Esophagus muscularis mucosa (tissue), 3 donors: ENCODE measurements around the gene AACS.
"Not testable (repeated sequence)": the region's sequence is repeated elsewhere in the genome, so short reads cannot be mapped to it uniquely, and the experiment has no call there.

ENCODE experiments used
- EP300 ChIP-seq: sonication (generic); formaldehyde crosslinking; IDR thresholded peaks from one replicate; pipeline ENCODE4 v1.6.1; 2017; ENCODE audit warnings: antibody characterized with exemption
- TF ChIP-seq, protein P1 (sequence below), 3 experiments: fragments of 200-600 bp in 2 of 3; fragments of 450-650 bp in 1 of 3; sonication (generic) in 2 of 3; IDR thresholded peaks; one replicate each; pipeline ENCODE4 v1.5.1; 2017 to 2019; ENCODE audit warnings: antibody characterized with exemption in 3 of 3, mild to moderate bottlenecking in 2 of 3, moderate library complexity in 1 of 3

GRCh38 chr12:125112614-125113013, 47.4 kb downstream of the AACS start:
- TF ChIP-seq, protein P1, sequence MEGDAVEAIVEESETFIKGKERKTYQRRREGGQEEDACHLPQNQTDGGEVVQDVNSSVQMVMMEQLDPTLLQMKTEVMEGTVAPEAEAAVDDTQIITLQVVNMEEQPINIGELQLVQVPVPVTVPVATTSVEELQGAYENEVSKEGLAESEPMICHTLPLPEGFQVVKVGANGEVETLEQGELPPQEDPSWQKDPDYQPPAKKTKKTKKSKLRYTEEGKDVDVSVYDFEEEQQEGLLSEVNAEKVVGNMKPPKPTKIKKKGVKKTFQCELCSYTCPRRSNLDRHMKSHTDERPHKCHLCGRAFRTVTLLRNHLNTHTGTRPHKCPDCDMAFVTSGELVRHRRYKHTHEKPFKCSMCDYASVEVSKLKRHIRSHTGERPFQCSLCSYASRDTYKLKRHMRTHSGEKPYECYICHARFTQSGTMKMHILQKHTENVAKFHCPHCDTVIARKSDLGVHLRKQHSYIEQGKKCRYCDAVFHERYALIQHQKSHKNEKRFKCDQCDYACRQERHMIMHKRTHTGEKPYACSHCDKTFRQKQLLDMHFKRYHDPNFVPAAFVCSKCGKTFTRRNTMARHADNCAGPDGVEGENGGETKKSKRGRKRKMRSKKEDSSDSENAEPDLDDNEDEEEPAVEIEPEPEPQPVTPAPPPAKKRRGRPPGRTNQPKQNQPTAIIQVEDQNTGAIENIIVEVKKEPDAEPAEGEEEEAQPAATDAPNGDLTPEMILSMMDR (IDR thresholded peaks at IDR 0.05) = not testable (repeated sequence)
- TF ChIP-seq EP300 = not testable (repeated sequence)
